Caco-2 (cell line): Measurements from ENCODE around the gene AMZ1. TPM values are rescaled to one million over a fixed set of nuclear protein-coding genes. Genes with fewer than 3 reads are reported as not detected.

Experiments
- BruUV-seq: library from RNA; stranded (reverse); fragments of 400-500 nt; replicated peaks from 2 replicates; lab custom pipeline; 2021; lab: Mats Ljungman, UMichigan
- CTCF ChIA-PET: fragments of 300-600 bp; sonication (Branson Sonifier 250); formaldehyde crosslinking; loops from one replicate; lab custom pipeline; 2022; ENCODE audit warnings: antibody characterized with exemption; lab: Charles Lee
- POLR2A ChIA-PET: fragments of 300-600 bp; sonication (Branson Sonifier 250); formaldehyde crosslinking; loops from one replicate; lab custom pipeline; 2022; ENCODE audit warnings: antibody characterized with exemption; lab: Charles Lee
- DNase-seq, 2 experiments: peaks; one replicate each; pipeline versions ENCODE4 v3.0.0 to v3.0.0-alpha.2; 2020 to 2022
- H3K27me3 ChIP-seq: replicated peaks from 2 replicates; pipeline ENCODE4 v1.6.0; 2011; ENCODE audit warnings: low read length; ENCODE audit not compliant: control insufficient read depth, insufficient read depth
- H3K36me3 ChIP-seq: 2 replicates; pipeline ENCODE4 v1.5.1; 2011; ENCODE audit warnings: low read length; ENCODE audit not compliant: control insufficient read depth, insufficient read depth
- H3K4me1 ChIP-seq: fragments of 250-450 bp; sonication (Bioruptor Pico); 2 replicates; pipeline ENCODE4 v1.5.1; 2020; ENCODE audit warnings: mild to moderate bottlenecking
- H3K4me3 ChIP-seq: 2 replicates; pipeline ENCODE4 v1.5.1; 2011; ENCODE audit warnings: low read depth, mild to moderate bottlenecking, control low read depth, low read length
- H3K9me3 ChIP-seq: fragments of 250-450 bp; sonication (Bioruptor Pico); 2 replicates; pipeline ENCODE4 v1.5.1; 2020; ENCODE audit warnings: mild to moderate bottlenecking, moderate library complexity
- H3K27ac Mint-ChIP-seq: one replicate; pipeline ENCODE4 v1.8.0; 2022; ENCODE audit warnings: mixed read lengths; ENCODE audit not compliant: unreplicated experiment
- H3K27me3 Mint-ChIP-seq: one replicate; pipeline ENCODE4 v1.8.0; 2022; ENCODE audit warnings: mixed read lengths; ENCODE audit not compliant: insufficient read depth, unreplicated experiment
- H3K36me3 Mint-ChIP-seq: one replicate; pipeline ENCODE4 v1.8.0; 2022; ENCODE audit warnings: mild to moderate bottlenecking, mixed read lengths; ENCODE audit not compliant: insufficient read depth, unreplicated experiment
- H3K4me1 Mint-ChIP-seq: one replicate; pipeline ENCODE4 v1.8.0; 2022; ENCODE audit warnings: low read depth, mixed read lengths; ENCODE audit not compliant: unreplicated experiment
- H3K4me3 Mint-ChIP-seq: one replicate; pipeline ENCODE4 v1.8.0; 2022; ENCODE audit warnings: mild to moderate bottlenecking, moderate library complexity, mixed read lengths; ENCODE audit not compliant: unreplicated experiment
- H3K9me3 Mint-ChIP-seq: one replicate; pipeline ENCODE4 v1.8.0; 2022; ENCODE audit warnings: mixed read lengths; ENCODE audit not compliant: unreplicated experiment
- CTCF ChIP-seq, 2 experiments: fragments of 200-600 bp in 1 of 2; IDR thresholded peaks; 1 replicate in 1 of 2; 2 replicates in 1 of 2; pipeline versions ENCODE4 v1.5.1 to v1.8.0; 2011 to 2022; ENCODE audit warnings: antibody characterized with exemption in 1 of 2, control low read depth in 1 of 2, inconsistent platforms in 1 of 2, low read depth in 1 of 2, low read length in 1 of 2, mild to moderate bottlenecking in 1 of 2, moderate library complexity in 1 of 2; ENCODE audit not compliant: insufficient read depth in 1 of 2, severe bottlenecking in 1 of 2, unreplicated experiment in 1 of 2
- intact Hi-C: fragments of 100-400 bp; cut with micrococcal nuclease; formaldehyde crosslinking; loops from one replicate; pipeline ENCODE4 v1.10.0; 2022; ENCODE audit not compliant: unreplicated experiment
- total RNA-seq: library from RNA; stranded (reverse); gene quantifications from 2 replicates; pipeline ENCODE4 v1.2.3, GENCODE V29; 2022

Gene AMZ1
- total RNA-seq, 1 experiment from 2014 or later, result 0.11 TPM

DNA sequence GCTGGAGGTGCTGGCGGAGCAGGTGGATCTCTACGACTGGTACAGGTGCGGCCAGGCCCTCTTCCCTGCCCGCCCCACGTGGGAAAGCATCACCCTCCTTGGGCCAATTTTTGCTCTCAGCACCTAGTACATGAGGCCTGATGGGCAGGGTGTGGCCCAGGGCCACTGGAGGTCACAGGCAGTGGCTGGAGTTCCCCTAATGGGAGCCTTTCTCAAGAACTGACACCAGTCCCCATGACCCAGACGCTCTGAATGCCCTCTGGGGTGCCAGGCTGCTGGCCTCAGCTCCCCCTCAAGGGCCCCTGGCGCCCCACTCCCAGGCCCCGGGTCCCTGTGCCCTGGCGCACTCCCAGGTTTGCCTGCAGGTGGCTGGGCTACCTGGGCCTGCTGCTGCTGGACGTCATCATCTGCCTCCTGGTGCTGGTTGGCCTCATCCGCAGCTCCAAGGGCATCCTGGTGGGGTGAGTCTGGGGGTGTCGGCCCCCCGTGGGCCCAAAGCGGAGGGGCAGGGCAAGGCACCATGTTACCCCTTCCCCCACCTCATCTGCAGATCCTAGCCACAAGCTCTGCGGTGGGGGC, 40.3 kb upstream of the AMZ1 start:
- no peak for TF ChIP-seq CTCF (IDR thresholded peaks at IDR 0.05; ENCODE audit: insufficient read depth in 1 of 2, low read depth in 1 of 2, low read length in 1 of 2, severe bottlenecking in 1 of 2, unreplicated experiment in 1 of 2)
- Mint-ChIP-seq H3K4me1 (no peaks in the 10 kb centered on the region), H3K27ac (no peak overlapping the region), H3K36me3 (no peaks in the 10 kb centered on the region), H3K9me3 (no peaks in the 10 kb centered on the region), H3K27me3 (no peaks in the 10 kb centered on the region), H3K4me3 (no peak overlapping the region)
- Histone ChIP-seq H3K36me3 (peaks cover 1% of the 10 kb centered on the region; the same call in 1 of the 2 replicates), H3K27me3 (no peaks in the 10 kb centered on the region), H3K9me3 (no peaks in the 10 kb centered on the region), H3K4me3 (no peak overlapping the region), H3K4me1 (no peaks in the 10 kb centered on the region)
- intact Hi-C loops, result no loop called here
- no peak for DNase-seq
- ChIA-PET CTCF (interaction anchor here (0.6 kb wide), 1 partner anchor 18 kb away, joined by 5 read pairs; no protein-coding TSS in a partner anchor), POLR2A (no interaction called here)
- no TSS peak for BruUV-seq

DNA sequence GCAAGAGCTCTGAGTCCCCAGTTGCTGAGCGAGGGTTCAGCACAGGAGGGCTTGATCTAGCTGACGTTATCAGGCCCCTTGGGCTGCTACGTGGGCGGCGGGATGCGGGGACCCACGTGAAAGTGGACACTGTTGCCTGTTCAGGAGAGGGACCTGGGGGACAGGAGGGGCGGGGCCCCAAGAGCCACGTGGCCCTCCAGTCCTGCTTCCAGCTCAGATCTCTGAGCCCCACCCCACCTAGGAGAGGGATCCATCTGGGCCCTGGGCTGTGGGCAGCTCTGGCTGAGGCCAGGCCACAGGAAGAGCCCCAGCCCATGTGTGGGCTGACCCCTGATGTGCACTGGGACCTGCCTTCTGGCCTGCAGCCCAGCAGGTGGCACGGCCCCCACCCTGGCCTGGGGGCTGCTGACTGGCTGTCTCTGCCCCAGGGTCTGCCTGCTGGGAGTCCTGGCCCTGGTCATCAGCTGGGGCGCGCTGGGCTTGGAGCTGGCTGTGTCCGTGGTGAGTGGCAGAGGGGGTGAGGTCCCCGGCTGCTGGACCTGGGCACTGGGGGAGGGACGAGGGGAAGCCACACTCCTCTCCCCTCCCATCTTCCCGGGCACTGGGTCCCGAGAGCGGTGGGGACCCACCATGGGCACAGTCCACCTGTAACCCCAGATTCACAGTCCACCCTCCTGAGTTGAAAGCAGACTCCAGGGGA, 38.7 kb upstream of the AMZ1 start:
- POLR2A ChIA-PET, result no interaction called here
- no peak for TF ChIP-seq CTCF (IDR thresholded peaks at IDR 0.05; ENCODE audit: insufficient read depth in 1 of 2, low read depth in 1 of 2, low read length in 1 of 2, severe bottlenecking in 1 of 2, unreplicated experiment in 1 of 2)
- Histone ChIP-seq H3K4me1 (no peaks in the 10 kb centered on the region), H3K9me3 (no peaks in the 10 kb centered on the region), H3K36me3 (peaks cover 1% of the 10 kb centered on the region; the same call in 1 of the 2 replicates), H3K4me3 (no peak overlapping the region), H3K27me3 (no peaks in the 10 kb centered on the region)
- Mint-ChIP-seq H3K4me3 (no peak overlapping the region), H3K27me3 (no peaks in the 10 kb centered on the region), H3K9me3 (no peaks in the 10 kb centered on the region), H3K4me1 (no peaks in the 10 kb centered on the region), H3K36me3 (no peaks in the 10 kb centered on the region), H3K27ac (no peak overlapping the region)
- no TSS peak for BruUV-seq
- CTCF ChIA-PET, result no interaction called here
- intact Hi-C loops, result no loop called here
- DNase-seq, result no peak

- POLR2A ChIA-PET, result no interaction called here
- TF ChIP-seq CTCF (IDR thresholded peaks at IDR 0.05; ENCODE audit: insufficient read depth in 1 of 2, low read depth in 1 of 2, low read length in 1 of 2, severe bottlenecking in 1 of 2, unreplicated experiment in 1 of 2), result no peak
Observed at GRCh38 chr7:2649991-2650390, 38.0 kb upstream of the AMZ1 start.

More at GRCh38 chr7:2649991-2650390, 38.0 kb upstream of the AMZ1 start:
- Mint-ChIP-seq H3K4me1 (no peaks in the 10 kb centered on the region), H3K27me3 (no peaks in the 10 kb centered on the region), H3K27ac (no peak overlapping the region), H3K4me3 (no peak overlapping the region), H3K36me3 (no peaks in the 10 kb centered on the region), H3K9me3 (no peaks in the 10 kb centered on the region)
- no TSS peak for BruUV-seq
- Histone ChIP-seq H3K36me3 (peaks cover 1% of the 10 kb centered on the region; the same call in 1 of the 2 replicates), H3K4me3 (no peak overlapping the region), H3K4me1 (no peaks in the 10 kb centered on the region), H3K9me3 (no peaks in the 10 kb centered on the region), H3K27me3 (no peaks in the 10 kb centered on the region)
- intact Hi-C loops, result no loop called here
- DNase-seq, result no peak
- CTCF ChIA-PET, result no interaction called here
